ENCODE measurements around the gene PPP1R14D. TPM values are rescaled to one million over a fixed set of nuclear protein-coding genes. Genes with fewer than 3 reads are reported as not detected.
A peak's percentile ranks its signal among the peaks of the same experiment; 100 is the strongest.

Gene PPP1R14D, protein sequence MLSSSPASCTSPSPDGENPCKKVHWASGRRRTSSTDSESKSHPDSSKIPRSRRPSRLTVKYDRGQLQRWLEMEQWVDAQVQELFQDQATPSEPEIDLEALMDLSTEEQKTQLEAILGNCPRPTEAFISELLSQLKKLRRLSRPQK
- not detected for polyA plus RNA-seq (2012; ENCODE audit: insufficient read length, low read depth)

DNA sequence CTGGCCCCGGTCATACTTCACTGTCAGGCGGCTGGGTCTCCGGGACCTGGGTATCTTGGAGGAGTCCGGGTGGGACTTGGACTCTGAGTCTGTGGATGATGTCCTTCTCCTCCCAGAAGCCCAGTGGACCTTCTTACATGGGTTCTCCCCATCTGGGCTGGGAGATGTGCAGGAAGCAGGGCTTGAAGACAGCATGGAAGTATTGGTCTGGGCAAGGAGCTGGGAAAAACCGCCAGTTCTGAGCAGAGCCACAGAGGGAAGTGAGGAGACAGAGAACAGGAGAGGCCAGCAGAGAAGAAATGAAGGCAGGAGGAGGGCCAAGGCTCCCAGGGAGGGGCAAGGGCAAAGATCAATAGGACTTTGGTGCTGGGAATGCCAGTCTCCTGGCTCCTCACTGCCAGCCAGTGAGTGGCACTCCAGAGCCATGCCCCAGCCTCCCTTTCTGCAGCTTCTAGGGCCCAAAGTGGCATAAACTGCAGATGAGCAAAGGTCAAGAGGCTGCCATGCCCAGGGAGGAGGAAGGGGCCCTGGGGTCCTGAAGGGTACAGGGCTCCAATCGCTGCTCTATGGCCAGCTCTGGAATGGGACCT lies at the start of gene PPP1R14D:
Gene PPP1R14D, minus strand, starts transcription at position 262 of the 590 bp plus-strand sequence. Its CDS starts 67 bp downstream, at position 195.
- TF ChIP-seq POLR2AphosphoS5 (IDR thresholded peaks at IDR 0.05; ENCODE audit: low read depth, low read length): no peak
- no peak for TF ChIP-seq SIN3A (IDR thresholded peaks at IDR 0.05; ENCODE audit: borderline replicate concordance, insufficient read depth, low read length)
- no peak for TF ChIP-seq REST (IDR thresholded peaks at IDR 0.05; ENCODE audit: insufficient read depth in 1 of 2, low read depth in 2 of 2, low read length in 2 of 2)
- no peak for TF ChIP-seq FOXP2 (optimal IDR thresholded peaks at IDR 0.05; ENCODE audit: borderline replicate concordance, extremely low read depth, extremely low read length, insufficient read depth)
- no peak for TF ChIP-seq TAF1 (IDR thresholded peaks at IDR 0.05; ENCODE audit: borderline replicate concordance, insufficient read depth, low read length)

DNA sequence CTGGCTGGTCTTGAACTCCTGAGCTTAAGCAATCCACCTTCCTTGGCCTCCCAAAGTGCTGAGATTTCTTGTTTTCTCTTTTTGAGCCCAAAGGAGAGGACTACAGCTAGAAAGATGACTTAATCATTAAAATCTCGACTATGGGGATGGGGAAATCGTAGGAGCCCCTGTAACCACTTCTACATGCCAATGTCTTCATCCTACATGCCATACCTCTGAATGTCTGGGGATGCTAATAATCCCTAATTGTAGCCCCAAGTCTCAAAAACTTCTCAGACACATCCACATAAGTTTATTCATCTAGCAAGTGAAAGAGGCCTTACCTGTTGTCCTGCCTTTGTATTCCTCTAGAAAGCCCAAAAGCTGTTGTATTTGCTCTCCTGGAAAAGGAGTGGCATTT lies 49.2 kb upstream of the PPP1R14D start:
- TF ChIP-seq FOXP2 (optimal IDR thresholded peaks at IDR 0.05; ENCODE audit: borderline replicate concordance, extremely low read depth, extremely low read length, insufficient read depth) (no peak), REST (IDR thresholded peaks at IDR 0.05; ENCODE audit: insufficient read depth in 1 of 2, low read depth in 2 of 2, low read length in 2 of 2) (no peak), TAF1 (IDR thresholded peaks at IDR 0.05; ENCODE audit: borderline replicate concordance, insufficient read depth, low read length) (no peak), SIN3A (IDR thresholded peaks at IDR 0.05; ENCODE audit: borderline replicate concordance, insufficient read depth, low read length) (no peak), POLR2AphosphoS5 (IDR thresholded peaks at IDR 0.05; ENCODE audit: low read depth, low read length) (no peak)

DNA sequence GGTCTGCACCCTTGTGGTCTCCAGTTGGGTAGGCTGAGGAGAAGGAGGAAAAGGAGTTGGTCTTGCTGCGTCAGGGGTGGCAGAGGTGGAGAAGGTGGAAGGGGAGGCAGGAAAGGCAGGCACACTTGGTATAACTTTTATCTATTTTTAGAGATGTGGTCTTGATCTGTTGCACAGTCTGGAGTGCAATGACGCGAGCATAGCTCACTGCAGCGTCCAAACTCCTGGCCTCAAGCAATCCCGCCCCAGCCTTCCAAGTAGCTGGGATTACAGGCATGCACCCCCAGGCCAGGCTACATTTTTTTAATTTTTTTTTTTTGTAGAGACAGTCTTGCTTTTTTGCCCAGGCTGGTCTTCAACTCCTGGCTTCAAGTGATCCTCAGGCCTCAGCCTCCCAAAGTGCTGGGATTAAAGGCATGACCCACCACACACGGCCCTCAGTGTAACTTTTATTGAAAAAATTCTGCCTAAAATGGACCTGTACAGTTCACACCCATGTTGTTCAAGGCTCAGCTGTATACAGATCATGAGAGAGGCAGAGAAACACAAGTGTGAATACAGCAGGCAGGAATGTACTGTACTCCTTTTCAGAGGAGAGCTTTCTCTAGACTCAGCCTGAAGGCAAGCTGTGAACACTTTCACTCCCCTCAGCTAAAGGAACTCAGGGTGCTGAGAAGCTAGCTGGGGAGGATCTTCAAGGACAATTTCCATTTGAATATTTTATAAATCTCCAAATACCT lies 47.7 kb upstream of the PPP1R14D start:
- TF ChIP-seq TAF1 (IDR thresholded peaks at IDR 0.05; ENCODE audit: borderline replicate concordance, insufficient read depth, low read length) (no peak), SIN3A (IDR thresholded peaks at IDR 0.05; ENCODE audit: borderline replicate concordance, insufficient read depth, low read length) (no peak), REST (IDR thresholded peaks at IDR 0.05; ENCODE audit: insufficient read depth in 1 of 2, low read depth in 2 of 2, low read length in 2 of 2) (no peak), FOXP2 (optimal IDR thresholded peaks at IDR 0.05; ENCODE audit: borderline replicate concordance, extremely low read depth, extremely low read length, insufficient read depth) (no peak), POLR2AphosphoS5 (IDR thresholded peaks at IDR 0.05; ENCODE audit: low read depth, low read length) (no peak)

- TF ChIP-seq SIN3A (IDR thresholded peaks at IDR 0.05; ENCODE audit: borderline replicate concordance, insufficient read depth, low read length): no peak
- no peak for TF ChIP-seq REST (IDR thresholded peaks at IDR 0.05; ENCODE audit: insufficient read depth in 1 of 2, low read depth in 2 of 2, low read length in 2 of 2)
- no peak for TF ChIP-seq POLR2AphosphoS5 (IDR thresholded peaks at IDR 0.05; ENCODE audit: low read depth, low read length)
- TF ChIP-seq TAF1 (IDR thresholded peaks at IDR 0.05; ENCODE audit: borderline replicate concordance, insufficient read depth, low read length): no peak
- peak; percentile 38 for TF ChIP-seq FOXP2 (optimal IDR thresholded peaks at IDR 0.05; ENCODE audit: borderline replicate concordance, extremely low read depth, extremely low read length, insufficient read depth)
Observed at GRCh38 chr15:40873694-40874561, 45.4 kb upstream of the PPP1R14D start, which contains the start of gene RHOV. Gene RHOV, minus strand, starts transcription at chr15:40874234. Its CDS starts 95 bp downstream, at chr15:40874139.
